Mucosa of rectum (tissue), 2 donors: ENCODE results near the gene CYLC2.

Experiments
- H3K27ac ChIP-seq, 2 donors: one replicate each; pipeline ENCODE4 v1.7.0; 2013; ENCODE audit warnings: inconsistent platforms in 2 of 2, low read depth in 2 of 2, low read length in 2 of 2
- H3K27me3 ChIP-seq, 2 donors: one replicate each; pipeline ENCODE4 v1.7.0; 2013; ENCODE audit warnings: low read length in 2 of 2; ENCODE audit not compliant: control insufficient read depth in 2 of 2, insufficient read depth in 2 of 2
- H3K36me3 ChIP-seq, 2 donors: one replicate each; pipeline ENCODE4 v1.7.0; 2013; ENCODE audit warnings: low read length in 2 of 2; ENCODE audit not compliant: control insufficient read depth in 2 of 2, insufficient read depth in 2 of 2
- H3K4me1 ChIP-seq, 2 donors: one replicate each; pipeline ENCODE4 v1.7.0; 2013; ENCODE audit warnings: low read length in 2 of 2, mild to moderate bottlenecking in 1 of 2; ENCODE audit not compliant: control insufficient read depth in 2 of 2, insufficient read depth in 2 of 2
- H3K4me3 ChIP-seq, 2 donors: one replicate each; pipeline ENCODE4 v1.7.0; 2013; ENCODE audit warnings: low read length in 2 of 2
- H3K9ac ChIP-seq, 2 donors: one replicate each; pipeline ENCODE4 v1.7.0; 2013; ENCODE audit warnings: low read length in 2 of 2, low read depth in 1 of 2, mild to moderate bottlenecking in 1 of 2
- H3K9me3 ChIP-seq, 2 donors: one replicate each; pipeline ENCODE4 v1.7.0; 2013; ENCODE audit warnings: low read length in 2 of 2; ENCODE audit not compliant: control insufficient read depth in 2 of 2
- donor health status: healthy.
- donor health status: Normal muscosa, but diverticular disease.

Gene CYLC2

GRCh38 chr9:102995033-102995432, at the start of gene CYLC2:
CYLC2 (plus strand) TSS chr9:102995333; CDS start chr9:102995381, 48 bp downstream.
- Histone ChIP-seq H3K27ac (no peak within 1 kb of the TSS), H3K4me1 (no peaks in the 10 kb centered on the region), H3K9me3 (no peaks in the 10 kb centered on the region), H3K27me3 (no peaks in the 10 kb centered on the region), H3K9ac (no peak within 1 kb of the TSS), H3K4me3 (no peak within 1 kb of the TSS), H3K36me3 (no peaks in the 10 kb centered on the region)

- Histone ChIP-seq H3K9me3 (no peaks in the 10 kb centered on the region), H3K4me1 (no peaks in the 10 kb centered on the region)
Measured at GRCh38 chr9:102950346-102950745, 44.8 kb upstream of the CYLC2 start.

GRCh38 chr9:102966999-102967398, 28.1 kb upstream of the CYLC2 start:
- Histone ChIP-seq H3K9ac (no peak overlapping the region), H3K27ac (no peak overlapping the region), H3K27me3 (no peaks in the 10 kb centered on the region), H3K4me3 (no peak overlapping the region), H3K9me3 (no peaks in the 10 kb centered on the region), H3K36me3 (no peaks in the 10 kb centered on the region), H3K4me1 (no peaks in the 10 kb centered on the region)

More at GRCh38 chr9:102950346-102950745, 44.8 kb upstream of the CYLC2 start:
- Histone ChIP-seq H3K9ac (no peak overlapping the region), H3K36me3 (no peaks in the 10 kb centered on the region), H3K4me3 (no peak overlapping the region), H3K27ac (no peak overlapping the region), H3K27me3 (no peaks in the 10 kb centered on the region)

- Histone ChIP-seq H3K36me3 (no peaks in the 10 kb centered on the region), H3K4me3 (no peak overlapping the region), H3K27ac (no peak overlapping the region), H3K4me1 (no peaks in the 10 kb centered on the region), H3K9me3 (no peaks in the 10 kb centered on the region), H3K27me3 (no peaks in the 10 kb centered on the region), H3K9ac (no peak overlapping the region)
Measured at GRCh38 chr9:102967979-102968378, 27.2 kb upstream of the CYLC2 start.

GRCh38 chr9:102972780-102973179, 22.4 kb upstream of the CYLC2 start:
- no peak overlapping the region for H3K4me3 ChIP-seq
- H3K9me3 ChIP-seq: no peaks in the 10 kb centered on the region
- H3K4me1 ChIP-seq: no peaks in the 10 kb centered on the region
- no peaks in the 10 kb centered on the region for H3K27me3 ChIP-seq
- no peak overlapping the region for H3K9ac ChIP-seq
- H3K36me3 ChIP-seq: no peaks in the 10 kb centered on the region
- no peak overlapping the region for H3K27ac ChIP-seq

- H3K9ac ChIP-seq: no peak overlapping the region
- H3K36me3 ChIP-seq: no peaks in the 10 kb centered on the region
- H3K27me3 ChIP-seq: no peaks in the 10 kb centered on the region
- H3K27ac ChIP-seq: no peak overlapping the region
- no peaks in the 10 kb centered on the region for H3K4me1 ChIP-seq
- no peaks in the 10 kb centered on the region for H3K9me3 ChIP-seq
- no peak overlapping the region for H3K4me3 ChIP-seq
Measured at GRCh38 chr9:102974530-102974929, 20.6 kb upstream of the CYLC2 start.

GRCh38 chr9:102975251-102975650, 19.9 kb upstream of the CYLC2 start:
- H3K36me3 ChIP-seq: no peaks in the 10 kb centered on the region
- no peaks in the 10 kb centered on the region for H3K9me3 ChIP-seq
- H3K4me3 ChIP-seq: no peak overlapping the region
- no peaks in the 10 kb centered on the region for H3K4me1 ChIP-seq
- no peak overlapping the region for H3K9ac ChIP-seq
- no peaks in the 10 kb centered on the region for H3K27me3 ChIP-seq
- no peak overlapping the region for H3K27ac ChIP-seq

GRCh38 chr9:102985162-102985895, 9.8 kb upstream of the CYLC2 start:
- no peaks in the 10 kb centered on the region for H3K27me3 ChIP-seq
- H3K4me3 ChIP-seq: no peak overlapping the region
- no peaks in the 10 kb centered on the region for H3K36me3 ChIP-seq
- no peaks in the 10 kb centered on the region for H3K9me3 ChIP-seq
- no peaks in the 10 kb centered on the region for H3K4me1 ChIP-seq
- H3K27ac ChIP-seq: no peak overlapping the region
- no peak overlapping the region for H3K9ac ChIP-seq

- Histone ChIP-seq H3K9ac (no peak overlapping the region), H3K36me3 (no peaks in the 10 kb centered on the region), H3K27me3 (no peaks in the 10 kb centered on the region), H3K27ac (no peak overlapping the region), H3K4me1 (no peaks in the 10 kb centered on the region), H3K9me3 (no peaks in the 10 kb centered on the region), H3K4me3 (no peak overlapping the region)
Measured at GRCh38 chr9:102986425-102986824, 8.7 kb upstream of the CYLC2 start.

GRCh38 chr9:103003689-103004088, 8.6 kb downstream of the CYLC2 start:
- Histone ChIP-seq H3K4me1 (no peaks in the 10 kb centered on the region), H3K36me3 (no peaks in the 10 kb centered on the region), H3K9me3 (no peaks in the 10 kb centered on the region), H3K4me3 (no peak overlapping the region), H3K9ac (no peak overlapping the region), H3K27me3 (no peaks in the 10 kb centered on the region), H3K27ac (no peak overlapping the region)
